Loucy (cell line): Measurements from ENCODE around the gene TLR8.
A peak's percentile ranks its signal among the peaks of the same experiment; 100 is the strongest.

Source experiments
- H2AFZ ChIP-seq: fragments of 200-600 bp; sonication (generic); 2 replicates; pipeline ENCODE4 v1.6.0; 2016; ENCODE audit warnings: antibody characterized with exemption, mild to moderate bottlenecking, low read length, moderate library complexity
- H3F3A ChIP-seq: fragments of 200-600 bp; 2 replicates; pipeline ENCODE4 v1.6.0; 2016; ENCODE audit warnings: antibody characterized with exemption, low read depth, mild to moderate bottlenecking
- H3K27me3 ChIP-seq: fragments of 200-600 bp; sonication (generic); 2 replicates; pipeline ENCODE4 v1.6.1; 2014; ENCODE audit warnings: low read length, mild to moderate bottlenecking; ENCODE audit not compliant: insufficient read depth, poor library complexity, severe bottlenecking
- H3K36me3 ChIP-seq: fragments of 200-600 bp; sonication (generic); 2 replicates; pipeline ENCODE4 v1.6.1; 2016; ENCODE audit warnings: low read length; ENCODE audit not compliant: insufficient read depth
- H3K4me1 ChIP-seq: fragments of 200-600 bp; sonication (generic); 2 replicates; pipeline ENCODE4 v1.5.1; 2014; ENCODE audit warnings: low read length, mild to moderate bottlenecking; ENCODE audit not compliant: insufficient read depth, poor library complexity, severe bottlenecking
- H3K4me2 ChIP-seq: fragments of 200-600 bp; sonication (generic); 2 replicates; pipeline ENCODE4 v1.6.0; 2014; ENCODE audit warnings: antibody characterized with exemption, low read length, low read depth, mild to moderate bottlenecking; ENCODE audit not compliant: poor library complexity, severe bottlenecking
- H3K4me3 ChIP-seq: fragments of 200-600 bp; sonication (generic); 2 replicates; pipeline ENCODE4 v1.5.1; 2014; ENCODE audit warnings: low read length, mild to moderate bottlenecking, mixed read lengths; ENCODE audit not compliant: poor library complexity, severe bottlenecking
- H3K79me2 ChIP-seq: fragments of 200-600 bp; sonication (generic); 2 replicates; pipeline ENCODE4 v1.6.1; 2014; ENCODE audit warnings: low read length; ENCODE audit not compliant: insufficient read depth
- H3K9ac ChIP-seq: fragments of 200-600 bp; sonication (generic); 2 replicates; pipeline ENCODE4 v1.6.0; 2014; ENCODE audit warnings: mild to moderate bottlenecking, low read depth, low read length, moderate library complexity; ENCODE audit not compliant: poor library complexity, severe bottlenecking
- H3K9me2 ChIP-seq: fragments of 200-600 bp; sonication (generic); replicated peaks from 2 replicates; pipeline ENCODE4 v1.6.1; 2016; ENCODE audit warnings: low read depth, low read length, mixed read lengths
- H3K9me3 ChIP-seq: fragments of 200-600 bp; sonication (generic); 2 replicates; pipeline ENCODE4 v1.6.1; 2014; ENCODE audit warnings: mild to moderate bottlenecking, antibody characterized with exemption, low read length, low read depth; ENCODE audit not compliant: insufficient read depth
- H4K20me1 ChIP-seq: fragments of 200-600 bp; sonication (generic); 2 replicates; pipeline ENCODE4 v1.6.0; 2014; ENCODE audit warnings: antibody characterized with exemption, low read length, mild to moderate bottlenecking; ENCODE audit not compliant: insufficient read depth, poor library complexity, severe bottlenecking
- CTCF ChIP-seq: fragments of 200-600 bp; sonication (generic); conservative IDR thresholded peaks from 2 replicates; pipeline ENCODE4 v1.5.1; 2014; ENCODE audit warnings: mild to moderate bottlenecking, antibody characterized with exemption, low read length
- EZH2phosphoT487 ChIP-seq: fragments of 200-600 bp; IDR thresholded peaks from 2 replicates; pipeline ENCODE4 v1.6.1; 2018; ENCODE audit warnings: antibody characterized with exemption, mild to moderate bottlenecking, moderate library complexity, borderline replicate concordance

TLR8 gene

GRCh38 chrX:12965131-12965940 lies 58.9 kb downstream of the TLR8 start:
- Histone ChIP-seq H3K27me3 (no peaks in the 10 kb centered on the region), H3K36me3 (no peaks in the 10 kb centered on the region), H3K79me2 (peaks cover 11% of the 10 kb centered on the region; the same call in 1 of the 2 replicates), H3K4me2 (no peak overlapping the region), H4K20me1 (no peaks in the 10 kb centered on the region), H3F3A (no peaks in the 10 kb centered on the region; the same call in 1 of the 2 replicates), H2AFZ (no peak overlapping the region), H3K9me2 (no peaks in the 10 kb centered on the region), H3K9me3 (no peaks in the 10 kb centered on the region), H3K4me1 (peaks cover 46% of the 10 kb centered on the region), H3K9ac (peak overlapping the region; percentile 20), H3K4me3 (no peak overlapping the region)
- TF ChIP-seq EZH2phosphoT487 = no peak
- TF ChIP-seq CTCF = no peak

- H3K9ac ChIP-seq = peak overlapping the region; percentile 20
- H3K4me1 ChIP-seq = peaks cover 42% of the 10 kb centered on the region
Measured at GRCh38 chrX:12966151-12966550, 59.7 kb downstream of the TLR8 start.

GRCh38 chrX:12967711-12968465 lies 61.5 kb downstream of the TLR8 start:
- Histone ChIP-seq H3K9me2 (no peaks in the 10 kb centered on the region), H3K9me3 (no peaks in the 10 kb centered on the region), H3K27me3 (no peaks in the 10 kb centered on the region), H4K20me1 (no peaks in the 10 kb centered on the region), H3K4me2 (no peak overlapping the region), H3K36me3 (no peaks in the 10 kb centered on the region), H3K4me3 (no peak overlapping the region), H3K4me1 (peaks cover 38% of the 10 kb centered on the region), H3K79me2 (peaks cover 34% of the 10 kb centered on the region), H3K9ac (peak overlapping the region; percentile 51), H2AFZ (no peak overlapping the region), H3F3A (no peaks in the 10 kb centered on the region; the same call in none of the 2 replicates)
- TF ChIP-seq EZH2phosphoT487 (no peak), CTCF (no peak)

More at GRCh38 chrX:12966151-12966550, 59.7 kb downstream of the TLR8 start:
- Histone ChIP-seq H2AFZ (no peak overlapping the region), H3K9me2 (no peaks in the 10 kb centered on the region), H3K36me3 (no peaks in the 10 kb centered on the region), H3F3A (no peaks in the 10 kb centered on the region; the same call in 1 of the 2 replicates), H4K20me1 (no peaks in the 10 kb centered on the region), H3K4me3 (no peak overlapping the region), H3K27me3 (no peaks in the 10 kb centered on the region), H3K79me2 (peaks cover 18% of the 10 kb centered on the region; the same call in 1 of the 2 replicates), H3K4me2 (no peak overlapping the region), H3K9me3 (no peaks in the 10 kb centered on the region)
- no peak for TF ChIP-seq CTCF
- no peak for TF ChIP-seq EZH2phosphoT487
